ENCODE data around the gene ZNF18.

- TF ChIP-seq TCF4 (CRISPR knock-in tag; IDR thresholded peaks at IDR 0.05; ENCODE audit: borderline replicate concordance) (no peak), ZFP3 (CRISPR knock-in tag; IDR thresholded peaks at IDR 0.05) (no peak), ISL1 (CRISPR knock-in tag; IDR thresholded peaks at IDR 0.05) (no peak), SNAI2 (CRISPR knock-in tag; IDR thresholded peaks at IDR 0.05) (no peak), CSRNP3 (CRISPR knock-in tag; IDR thresholded peaks at IDR 0.05) (no peak), ZC3H10 (CRISPR knock-in tag; IDR thresholded peaks at IDR 0.05) (no peak), PATZ1 (CRISPR knock-in tag; IDR thresholded peaks at IDR 0.05; ENCODE audit: borderline replicate concordance) (no peak), CREB5 (CRISPR knock-in tag; IDR thresholded peaks at IDR 0.05; ENCODE audit: low read depth) (no peak), CSDC2 (CRISPR knock-in tag; IDR thresholded peaks at IDR 0.05) (no peak), RARB (CRISPR knock-in tag; IDR thresholded peaks at IDR 0.05) (no peak), POU6F1 (CRISPR knock-in tag; IDR thresholded peaks at IDR 0.05; ENCODE audit: borderline replicate concordance, low read depth) (no peak), ARNTL (CRISPR knock-in tag; IDR thresholded peaks at IDR 0.05; ENCODE audit: borderline replicate concordance, low read depth) (no peak), ZFP30 (CRISPR knock-in tag; IDR thresholded peaks at IDR 0.05) (no peak), ZNF565 (CRISPR knock-in tag; conservative IDR thresholded peaks at IDR 0.05; ENCODE audit: low read depth) (no peak)
Observed at GRCh38 chr17:12046786-12047185, 49.5 kb upstream of the ZNF18 start.
